ENCODE results near the gene GBX1.

GBX1 gene

DNA sequence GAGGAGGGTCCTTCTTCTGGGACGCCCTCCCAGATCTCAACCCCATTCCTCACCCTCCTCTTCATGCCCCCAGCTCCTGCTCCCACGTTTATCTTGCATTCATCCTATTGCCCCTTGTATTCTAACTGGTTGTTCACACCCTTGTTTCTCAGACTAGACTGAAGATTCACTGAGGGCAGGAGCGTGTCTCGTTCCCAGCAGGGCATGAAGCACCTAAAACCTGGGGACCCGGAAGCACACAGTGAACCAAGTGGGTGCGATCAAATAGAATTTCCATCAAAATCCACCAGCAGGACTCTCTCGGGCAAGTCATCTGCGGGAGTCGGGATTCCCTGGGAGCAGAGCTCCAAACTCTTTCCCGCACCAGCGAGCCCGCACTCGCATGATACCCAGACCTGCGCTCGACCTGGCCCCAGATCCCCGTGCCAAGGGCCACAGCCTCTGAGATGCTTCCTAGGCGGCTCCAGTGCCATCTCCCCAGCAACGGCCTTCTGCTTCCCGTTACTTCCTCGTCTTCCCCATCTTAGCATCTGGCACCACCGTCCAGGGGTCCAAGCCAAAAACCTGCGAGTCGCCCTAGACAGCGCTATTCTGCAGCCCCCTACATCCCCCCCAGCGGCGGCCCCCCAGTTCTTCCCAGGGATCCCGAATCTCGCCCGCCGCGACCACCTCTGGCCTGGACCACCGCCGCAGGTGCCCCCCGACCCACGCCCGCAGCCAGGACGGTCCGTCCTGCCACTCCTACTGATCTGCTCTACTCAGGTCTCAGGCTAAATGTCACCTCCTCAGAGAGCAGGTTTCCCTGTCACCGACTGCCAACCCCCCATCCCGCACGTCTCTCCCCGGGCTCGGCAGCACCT lies 6.1 kb upstream of the GBX1 start:
- DNase-seq (ENCODE audit: low read depth) = no peak

GRCh38 chr7:151172273-151173141 lies 5.0 kb upstream of the GBX1 start:
- DNase-seq (ENCODE audit: low read depth) = peak; percentile 66

GRCh38 chr7:151168787-151169162 lies 1.3 kb upstream of the GBX1 start:
- no peak for DNase-seq (ENCODE audit: low read depth)

- peak; percentile 18 for DNase-seq (ENCODE audit: low read depth)
These were observed 701 bp upstream of the GBX1 start for GRCh38 chr7:151168003-151168786.

GRCh38 chr7:151166629-151167196 lies 781 bp downstream of the GBX1 start:
- DNase-seq (ENCODE audit: low read depth) = no peak

GRCh38 chr7:151161757-151162156 lies 5.7 kb downstream of the GBX1 start:
- DNase-seq (ENCODE audit: low read depth) = no peak

DNA sequence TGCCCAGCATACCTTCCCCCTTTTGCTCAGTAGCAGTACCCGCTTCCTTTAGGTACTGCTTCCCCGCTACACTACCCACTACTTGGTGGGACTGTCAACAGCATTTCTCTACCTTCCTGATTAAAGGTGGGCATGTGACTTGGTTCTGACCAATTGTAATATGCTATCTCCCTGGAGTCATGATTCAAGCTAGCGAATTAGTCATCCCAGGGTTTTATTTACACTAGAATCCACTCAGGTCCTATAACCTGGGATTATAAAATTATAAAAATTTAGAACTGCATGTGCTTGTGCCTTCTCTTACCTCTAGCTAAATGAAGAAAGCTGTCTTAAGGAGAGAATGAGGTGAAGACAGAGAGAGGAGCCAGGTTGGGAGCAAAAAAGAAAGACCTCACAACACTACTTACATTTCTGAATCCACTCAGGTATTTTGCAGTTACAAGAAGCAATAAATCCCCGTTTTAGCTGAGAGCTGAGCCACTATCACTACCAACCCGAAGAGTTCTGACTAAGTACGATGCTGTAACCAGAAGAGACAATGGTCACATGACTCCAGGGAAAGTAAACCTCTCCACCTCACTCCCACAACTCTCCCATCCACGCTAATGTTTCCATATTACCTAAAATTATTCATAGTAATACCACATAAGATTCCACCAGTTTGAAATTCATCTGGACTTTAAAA lies 9.7 kb downstream of the GBX1 start:
- DNase-seq (ENCODE audit: low read depth) = peak; percentile 51

DNA sequence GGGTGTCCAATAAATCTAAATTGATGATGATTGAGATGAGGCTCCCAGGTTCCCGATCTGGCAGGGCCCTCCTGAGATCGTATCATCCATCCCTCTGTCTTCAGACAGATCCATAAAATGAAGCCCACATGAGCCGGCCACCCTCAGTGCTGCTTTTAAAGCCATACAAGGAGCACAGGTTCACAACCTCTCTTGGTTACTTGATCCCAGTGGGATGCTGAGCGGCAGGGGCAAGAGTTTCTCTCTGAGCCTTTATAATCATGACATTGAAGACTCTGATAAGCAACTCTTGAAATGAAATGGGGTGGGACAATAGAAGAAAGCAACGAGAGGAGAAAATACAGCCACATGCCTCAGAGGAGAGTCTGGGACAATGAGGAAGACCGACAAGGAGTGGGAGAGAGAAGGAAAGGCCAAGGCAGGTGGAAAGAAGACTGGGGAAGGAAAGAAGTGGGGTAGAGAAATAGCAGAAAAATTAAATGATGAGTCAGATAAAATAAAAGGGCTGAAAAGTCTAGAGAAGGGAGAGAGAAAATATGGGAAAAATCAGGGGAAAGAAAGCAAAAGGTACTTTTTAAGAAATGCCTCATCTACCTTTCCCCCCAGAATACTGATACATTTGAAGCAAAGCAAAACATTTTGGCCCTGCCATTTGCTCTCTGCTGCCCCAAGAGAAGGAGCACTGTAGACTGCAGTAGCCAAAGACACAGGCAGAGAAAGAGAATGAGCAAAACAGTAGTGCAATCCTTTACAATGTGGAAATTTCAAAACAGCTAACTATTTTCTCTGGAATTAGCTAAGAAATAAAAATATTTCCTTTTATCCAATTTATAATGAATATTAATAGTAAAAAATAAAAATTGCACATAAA lies 14.6 kb downstream of the GBX1 start:
- DNase-seq (ENCODE audit: low read depth) = no peak

GRCh38 chr7:151150388-151150787 lies 17.1 kb downstream of the GBX1 start:
- DNase-seq (ENCODE audit: low read depth) = no peak

- no peak for DNase-seq (ENCODE audit: low read depth)
These were observed 18.9 kb downstream of the GBX1 start for GRCh38 chr7:151148319-151149259.

- DNase-seq (ENCODE audit: low read depth) = no peak
These were observed 20.7 kb downstream of the GBX1 start for GRCh38 chr7:151146761-151147160.

DNA sequence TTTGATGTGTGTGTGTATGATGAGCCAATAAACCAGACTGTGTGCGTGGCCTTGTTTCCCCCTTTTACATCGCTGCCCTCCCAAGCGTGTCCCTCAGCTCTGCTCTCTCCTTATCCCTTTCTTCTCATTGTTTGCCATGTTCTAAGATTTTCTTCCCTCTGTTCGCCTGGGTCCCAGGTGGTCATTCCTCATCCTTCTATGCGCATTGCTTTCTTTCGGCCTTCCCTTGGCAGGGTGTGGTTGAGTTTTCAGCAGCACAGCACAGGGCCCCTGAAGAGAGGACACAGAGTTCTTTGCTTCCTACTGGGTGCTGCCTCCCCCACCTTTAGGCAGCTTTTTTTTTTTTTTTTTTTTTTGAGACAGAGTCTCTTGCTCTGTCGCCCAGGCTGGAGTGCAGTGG lies 23.1 kb downstream of the GBX1 start:
- DNase-seq (ENCODE audit: low read depth) = no peak

DNA sequence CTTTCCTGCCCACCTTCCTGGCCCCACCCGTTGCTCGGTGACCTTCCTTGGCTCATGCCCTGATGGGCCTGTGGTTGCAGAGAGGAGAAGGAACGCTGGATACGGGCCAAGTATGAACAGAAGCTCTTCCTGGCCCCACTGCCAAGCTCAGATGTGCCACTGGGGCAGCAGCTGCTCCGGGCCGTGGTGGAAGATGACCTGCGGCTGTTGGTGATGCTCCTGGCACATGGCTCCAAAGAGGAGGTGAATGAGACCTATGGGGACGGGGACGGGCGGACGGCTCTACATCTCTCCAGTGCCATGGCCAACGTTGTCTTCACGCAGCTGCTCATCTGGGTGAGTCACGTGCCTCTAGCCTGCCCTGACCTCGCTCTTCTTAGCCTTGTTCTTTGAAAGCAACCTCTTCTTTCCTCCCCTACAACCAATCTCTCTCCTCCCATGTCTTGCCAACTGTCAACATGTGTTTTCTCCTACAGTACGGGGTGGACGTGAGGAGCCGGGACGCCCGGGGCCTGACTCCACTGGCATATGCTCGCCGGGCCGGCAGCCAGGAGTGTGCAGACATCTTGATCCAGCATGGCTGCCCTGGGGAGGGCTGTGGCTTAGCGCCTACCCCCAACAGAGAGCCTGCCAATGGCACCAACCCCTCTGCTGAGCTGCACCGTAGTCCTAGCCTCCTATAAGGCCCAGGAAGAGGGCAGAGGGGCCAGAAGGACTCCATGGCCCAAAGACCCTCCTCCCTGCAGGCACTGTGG lies 24.1 kb downstream of the GBX1 start:
- no peak for DNase-seq (ENCODE audit: low read depth)

DNA sequence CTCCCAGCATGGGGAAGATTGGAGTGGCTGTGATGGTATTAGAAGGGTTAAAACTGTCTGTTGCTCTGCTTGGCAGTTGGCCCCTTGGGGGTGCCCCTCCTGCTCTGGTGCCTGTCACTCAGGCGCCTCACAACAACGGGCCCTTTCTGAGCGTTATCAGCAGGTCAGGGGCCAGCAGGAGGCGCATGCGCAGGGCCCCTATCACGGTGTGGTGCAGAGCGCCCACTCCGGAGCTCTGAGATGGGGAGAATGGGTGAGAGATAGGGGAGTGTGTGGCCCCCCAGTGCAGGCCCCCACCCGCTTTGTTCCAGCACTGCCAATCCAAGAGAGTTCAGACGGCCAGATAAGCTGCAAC lies 24.8 kb downstream of the GBX1 start:
- DNase-seq (ENCODE audit: low read depth) = no peak

DNA sequence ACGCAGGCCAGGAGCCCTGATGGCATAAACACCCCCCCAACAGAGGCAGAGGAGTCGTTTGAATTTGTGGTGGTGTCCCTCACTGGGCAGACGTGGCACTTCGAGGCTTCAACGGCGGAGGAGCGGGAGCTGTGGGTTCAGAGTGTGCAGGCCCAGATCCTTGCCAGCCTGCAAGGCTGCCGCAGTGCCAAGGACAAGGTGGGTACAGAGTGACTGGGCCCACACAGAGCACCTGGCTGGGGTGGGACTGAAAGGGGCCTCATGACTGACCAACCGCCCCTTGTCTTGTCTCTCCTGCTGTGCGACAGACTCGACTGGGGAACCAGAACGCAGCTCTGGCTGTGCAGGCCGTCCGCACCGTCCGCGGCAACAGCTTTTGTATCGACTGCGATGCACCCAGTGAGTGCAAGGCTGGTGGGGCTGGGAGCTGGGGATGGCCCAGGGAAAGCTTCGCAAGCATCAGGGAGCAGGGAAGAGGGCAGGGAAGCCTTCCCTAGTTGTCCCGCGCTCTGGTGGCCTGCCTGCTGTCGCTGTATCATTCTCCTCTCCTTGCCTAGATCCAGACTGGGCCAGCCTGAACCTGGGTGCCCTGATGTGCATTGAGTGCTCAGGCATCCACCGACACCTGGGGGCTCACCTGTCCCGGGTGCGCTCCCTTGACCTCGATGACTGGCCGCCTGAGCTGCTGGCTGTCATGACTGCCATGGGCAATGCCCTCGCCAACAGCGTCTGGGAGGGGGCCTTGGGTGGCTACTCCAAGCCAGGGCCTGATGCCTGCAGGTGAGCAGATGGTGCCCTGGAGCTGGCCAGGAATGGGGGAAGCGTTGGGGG lies 25.4 kb downstream of the GBX1 start:
- no peak for DNase-seq (ENCODE audit: low read depth)

GRCh38 chr7:151141311-151141854 lies 26.1 kb downstream of the GBX1 start:
- DNase-seq (ENCODE audit: low read depth) = no peak

DNA sequence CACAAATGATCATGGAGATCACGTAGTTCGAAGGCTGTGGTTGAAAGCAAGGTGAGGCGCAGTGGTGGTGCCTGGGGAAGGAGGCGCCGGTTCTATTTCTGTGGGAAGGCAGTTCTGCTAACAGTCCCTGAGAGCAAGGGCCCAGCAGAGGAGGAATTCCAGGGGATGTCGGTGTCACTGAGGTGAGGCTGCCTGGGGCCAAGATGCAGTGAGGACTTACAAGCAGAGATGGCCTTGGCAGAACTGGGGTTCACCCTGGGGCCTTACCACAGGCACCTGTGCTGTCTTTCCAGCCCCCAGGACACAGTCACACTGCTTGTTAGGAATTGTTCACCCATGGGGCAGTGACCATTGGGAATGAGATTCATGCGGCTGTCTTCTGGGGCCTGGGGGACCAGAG lies 26.7 kb downstream of the GBX1 start:
- no peak for DNase-seq (ENCODE audit: low read depth)

All from ELR (cell line).